HG03575 (cell line): Measurements from ENCODE around the gene AFP.

Experiments used
- ATAC-seq: cut with Tn5 transposase; IDR thresholded peaks from one replicate; pipeline ENCODE4 v1.9.1; 2021; ENCODE audit not compliant: unreplicated experiment, insufficient number of reproducible peaks, low FRiP score; ENCODE audit errors: extremely low read depth

AFP gene

DNA sequence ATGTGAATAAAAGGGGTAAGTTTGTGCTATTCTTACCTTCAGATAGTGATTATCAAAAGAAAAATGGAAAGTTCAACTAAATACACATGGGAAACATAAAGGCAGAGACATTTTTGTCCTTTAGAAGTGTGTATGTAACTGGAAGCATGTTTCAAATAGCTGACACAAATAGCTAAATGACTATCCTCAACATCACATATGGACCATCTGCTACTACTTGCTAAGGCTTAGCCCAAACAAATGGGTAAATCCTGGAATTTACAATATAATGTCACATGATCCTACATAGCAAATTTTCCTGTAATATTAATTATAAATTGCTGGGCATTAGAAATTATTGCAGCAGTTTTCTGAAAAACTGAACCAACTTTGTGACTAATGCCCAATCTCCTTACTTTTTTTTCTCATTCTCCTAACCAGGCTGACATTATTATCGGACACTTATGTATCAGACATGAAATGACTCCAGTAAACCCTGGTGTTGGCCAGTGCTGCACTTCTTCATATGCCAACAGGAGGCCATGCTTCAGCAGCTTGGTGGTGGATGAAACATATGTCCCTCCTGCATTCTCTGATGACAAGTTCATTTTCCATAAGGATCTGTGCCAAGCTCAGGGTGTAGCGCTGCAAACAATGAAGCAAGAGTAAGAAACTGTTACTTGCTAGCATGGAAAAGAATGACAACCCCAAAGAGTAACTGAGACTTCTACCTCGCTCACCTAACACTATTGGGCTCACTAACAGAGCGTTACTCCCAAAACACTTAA, 16.1 kb downstream of the AFP start:
- no peak for ATAC-seq

DNA sequence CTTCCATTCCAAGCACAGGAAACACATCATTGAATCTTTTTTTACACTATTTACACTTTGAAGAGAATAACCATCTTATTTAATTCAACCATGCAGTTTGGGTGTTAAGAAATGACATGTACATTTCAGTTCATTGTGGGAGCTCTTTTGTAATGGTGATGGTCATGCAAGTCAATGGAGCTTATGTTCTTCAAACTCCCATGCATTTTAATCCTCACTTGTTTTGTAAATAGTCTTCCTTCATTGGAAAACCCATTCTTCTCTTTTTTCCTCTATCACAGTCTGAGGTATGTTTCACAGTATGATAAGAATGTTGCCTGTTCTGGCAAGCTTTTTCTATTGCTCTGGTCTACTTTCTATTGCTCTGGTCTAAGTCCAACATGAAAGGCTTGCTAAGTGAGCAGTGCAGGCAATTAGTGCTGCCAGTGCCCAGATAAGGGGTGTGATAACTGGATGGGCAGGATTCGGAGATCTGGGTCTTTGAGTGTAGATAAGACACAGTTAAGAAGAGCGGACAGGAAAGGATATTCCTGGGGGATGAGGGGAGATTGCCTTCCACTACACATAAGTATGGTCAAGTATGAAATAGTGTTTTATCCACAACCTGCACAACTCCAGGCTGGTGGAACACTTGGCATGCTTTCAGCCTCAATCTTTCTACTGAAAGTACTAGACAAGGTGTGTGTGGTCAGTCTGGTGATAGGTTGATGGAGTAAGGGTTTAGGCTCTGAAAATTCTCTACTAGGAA, 17.1 kb downstream of the AFP start:
- ATAC-seq = no peak

DNA sequence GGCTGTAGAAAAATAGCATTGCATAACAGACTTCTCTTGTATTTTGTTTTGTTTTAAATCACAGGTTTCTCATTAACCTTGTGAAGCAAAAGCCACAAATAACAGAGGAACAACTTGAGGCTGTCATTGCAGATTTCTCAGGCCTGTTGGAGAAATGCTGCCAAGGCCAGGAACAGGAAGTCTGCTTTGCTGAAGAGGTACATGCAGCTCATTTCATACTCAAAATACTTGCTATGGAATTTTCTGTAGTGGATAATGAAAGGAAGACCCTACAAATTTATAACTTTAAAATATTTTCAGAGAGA, 17.6 kb downstream of the AFP start:
- ATAC-seq = no peak

DNA sequence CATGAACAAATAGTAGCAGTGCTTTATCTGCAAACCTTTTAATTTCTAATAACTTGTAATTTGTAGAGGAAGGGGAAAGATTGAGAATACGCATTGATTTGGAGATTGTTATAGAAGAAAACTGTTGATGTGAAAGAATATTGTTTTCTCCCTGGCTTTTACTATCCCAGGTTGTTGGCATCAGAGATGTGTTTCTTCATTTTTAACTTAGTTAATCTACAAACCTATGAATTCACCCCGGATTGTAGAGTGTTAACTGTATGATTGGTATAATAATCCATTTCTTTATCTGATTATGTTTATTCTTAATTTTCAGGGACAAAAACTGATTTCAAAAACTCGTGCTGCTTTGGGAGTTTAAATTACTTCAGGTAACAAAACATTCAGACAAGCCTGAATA, 18.9 kb downstream of the AFP start:
- ATAC-seq = no peak

DNA sequence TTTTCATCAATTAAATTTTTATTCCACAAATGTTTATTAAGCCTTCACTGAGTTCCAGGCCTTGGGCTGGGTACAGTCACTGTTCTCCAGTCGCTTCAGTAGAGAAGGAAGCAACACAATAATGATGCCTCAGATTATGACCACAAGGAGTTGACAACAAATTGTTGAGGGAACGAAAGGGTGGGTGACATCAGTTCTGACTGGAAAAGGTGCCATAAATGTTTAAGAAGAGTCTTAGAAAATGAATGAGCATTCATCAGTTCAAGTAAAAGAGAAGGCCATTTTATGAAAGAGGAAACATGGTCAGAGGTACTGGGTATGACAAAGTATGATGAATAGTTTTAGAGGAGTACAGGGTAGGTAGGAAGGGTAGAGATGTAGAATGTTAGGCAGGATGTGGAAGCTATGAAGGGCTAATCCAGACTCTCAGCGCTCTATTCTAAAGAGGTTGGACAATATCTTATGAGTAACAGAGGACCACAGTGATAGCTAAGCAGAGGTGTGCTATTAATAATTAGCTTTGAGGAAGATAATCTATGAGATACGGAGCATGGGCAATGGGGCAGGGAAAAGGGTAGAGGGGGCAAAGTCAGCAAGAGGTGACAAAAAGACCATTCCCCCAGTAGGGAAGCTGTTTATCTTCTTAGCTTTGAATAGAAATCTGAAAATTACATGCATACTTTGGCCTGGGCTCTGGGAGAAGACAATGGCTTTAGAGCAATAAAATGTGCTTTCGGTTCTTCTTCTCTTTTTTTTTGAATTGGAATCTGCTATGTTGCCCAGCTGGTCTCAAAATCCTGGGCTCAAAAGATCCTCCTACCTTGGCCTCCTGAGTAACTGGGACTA, 20.4 kb downstream of the AFP start:
- no peak for ATAC-seq

DNA sequence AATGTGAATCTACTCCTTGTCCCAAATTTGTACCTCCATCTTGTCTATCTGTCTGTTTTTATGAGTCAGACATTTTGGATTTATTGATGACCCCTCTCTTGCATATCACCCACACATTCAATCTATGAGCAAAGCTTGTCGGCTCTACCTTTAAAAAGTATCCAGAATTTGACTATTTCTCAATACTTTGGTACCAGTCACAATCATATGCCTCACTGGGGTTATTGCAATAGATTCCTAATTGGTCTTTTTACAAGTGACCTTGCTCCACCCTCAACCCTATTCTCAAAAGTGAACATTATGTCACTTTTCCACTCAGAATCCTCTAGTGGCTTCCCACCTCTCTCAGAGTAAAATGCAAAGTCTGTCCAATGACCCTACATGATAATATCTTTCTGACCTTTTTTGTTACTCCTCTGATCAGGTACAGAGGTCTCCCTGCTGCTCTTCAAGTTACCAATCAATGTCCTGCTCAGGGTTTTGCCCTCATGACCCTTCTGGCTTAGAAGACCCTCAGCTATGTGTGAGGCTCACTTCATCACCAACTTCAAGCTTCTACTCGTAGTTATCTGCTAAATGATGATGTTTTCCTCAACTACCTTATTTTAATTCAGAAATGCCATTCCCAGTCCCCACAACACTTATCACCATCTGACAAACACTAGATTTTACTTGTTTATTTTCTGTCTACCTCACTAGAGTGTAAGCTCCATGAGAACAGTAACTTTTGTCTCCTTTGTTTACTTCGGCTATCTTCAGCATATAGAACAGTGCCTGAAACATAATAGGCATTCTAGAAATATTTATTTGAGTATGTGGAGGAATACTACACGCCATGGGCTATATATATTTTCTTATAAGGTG, 22.4 kb downstream of the AFP start:
- ATAC-seq = no peak

DNA sequence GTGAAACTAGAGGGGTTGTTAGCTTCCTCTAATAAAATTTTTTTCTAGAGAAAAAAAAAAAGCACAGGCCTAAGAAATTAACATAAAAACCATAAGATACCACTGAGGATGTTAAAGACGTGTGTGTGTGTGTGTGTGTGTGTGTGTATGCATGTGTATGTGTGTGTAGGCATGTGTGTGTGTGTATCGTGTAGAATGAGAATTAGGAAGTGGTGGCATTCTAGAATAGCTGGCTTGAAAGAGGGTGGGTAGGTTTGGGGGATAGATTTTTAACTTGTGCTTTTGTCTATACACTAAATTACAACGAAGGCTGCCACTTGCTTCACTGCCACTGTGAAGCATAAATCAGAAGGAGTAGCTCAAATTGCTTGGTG, 23.0 kb downstream of the AFP start:
- ATAC-seq = no peak

DNA sequence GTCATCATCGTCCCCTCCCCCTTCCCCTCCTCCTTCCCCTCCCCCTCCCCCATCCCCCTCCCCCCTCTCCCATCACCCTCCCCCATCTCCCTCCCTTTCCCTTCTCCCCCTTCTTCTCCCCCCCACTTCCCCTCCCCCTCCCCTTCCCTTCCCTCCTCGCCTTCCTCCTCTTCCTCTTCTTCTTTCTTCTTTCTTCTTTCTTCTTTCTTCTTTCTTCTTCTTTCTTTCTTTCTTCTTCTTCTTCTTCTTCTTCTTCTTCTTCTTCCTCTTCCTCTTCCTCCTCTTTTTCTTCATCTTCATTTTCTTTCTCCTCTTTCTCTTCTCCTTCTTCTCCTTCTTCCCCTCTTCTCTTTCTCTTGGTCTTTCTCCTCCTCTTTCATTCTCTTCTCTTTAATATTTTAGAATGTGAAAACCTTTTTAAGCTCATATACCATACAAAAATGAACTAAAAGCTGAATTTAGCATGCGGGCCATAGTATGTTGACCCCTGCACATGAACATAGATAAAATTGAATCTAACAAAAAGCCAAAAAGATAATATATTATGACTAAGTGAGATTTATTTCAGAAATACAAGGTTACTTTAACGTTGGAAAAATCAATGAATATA, 25.0 kb downstream of the AFP start:
- ATAC-seq = no peak

DNA sequence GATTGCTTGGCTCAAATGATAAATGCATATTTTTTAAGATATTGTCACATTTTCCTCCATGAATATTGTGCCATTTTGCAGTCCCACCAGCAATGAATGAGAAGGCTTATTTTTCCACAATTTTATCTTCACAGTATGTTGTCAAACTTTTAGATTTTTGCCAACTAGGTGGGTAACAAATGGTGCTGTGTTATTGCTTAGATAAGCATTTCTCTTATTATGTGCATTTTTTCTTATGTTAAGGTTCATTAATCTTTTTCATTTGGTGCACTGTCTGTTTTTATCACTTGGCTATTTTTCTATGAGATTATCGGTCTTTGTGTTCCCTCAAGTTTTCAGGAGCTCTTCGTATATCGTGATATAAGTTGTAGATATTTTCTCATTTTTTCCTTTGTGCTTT, 32.1 kb downstream of the AFP start:
- ATAC-seq = no peak

DNA sequence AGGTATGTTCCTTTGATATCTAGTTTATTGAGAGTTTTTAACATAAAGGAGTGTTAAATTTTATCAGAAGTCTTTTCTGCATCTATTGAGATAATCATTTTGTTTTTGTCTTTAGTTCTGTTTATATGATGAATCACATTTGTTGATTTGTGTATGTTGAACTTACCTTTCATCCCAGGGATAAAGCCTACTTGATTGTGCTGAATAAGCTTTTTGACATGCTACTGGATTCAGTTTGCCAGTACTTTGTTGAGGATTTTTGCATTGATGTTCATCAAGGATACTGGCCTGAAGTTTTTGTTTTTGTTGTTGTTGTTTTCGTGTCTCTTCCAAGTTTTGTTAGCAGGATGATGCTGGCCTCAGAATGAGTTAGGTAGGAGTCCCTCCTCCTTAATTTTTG, 34.7 kb downstream of the AFP start:
- ATAC-seq = no peak

DNA sequence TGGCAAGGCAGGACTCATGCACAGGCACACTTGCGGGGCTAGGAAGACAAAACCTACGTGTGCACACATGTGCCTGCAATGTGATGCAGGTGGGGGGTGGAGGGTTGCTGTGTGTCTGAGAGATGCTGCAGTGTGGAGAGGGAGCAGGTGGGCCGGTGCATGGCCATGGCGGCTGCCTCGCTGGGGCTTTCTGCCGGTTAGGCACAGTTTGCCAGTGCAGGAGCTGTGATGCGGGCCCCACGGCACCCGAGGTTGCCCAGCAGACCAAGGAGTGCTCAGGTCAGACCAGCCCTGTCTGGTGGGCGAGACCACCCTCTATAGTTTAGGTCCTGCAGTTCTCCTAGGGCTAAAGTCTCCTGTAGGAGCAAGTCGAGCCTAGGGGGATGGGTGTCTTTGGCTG, 41.2 kb downstream of the AFP start:
- no peak for ATAC-seq

DNA sequence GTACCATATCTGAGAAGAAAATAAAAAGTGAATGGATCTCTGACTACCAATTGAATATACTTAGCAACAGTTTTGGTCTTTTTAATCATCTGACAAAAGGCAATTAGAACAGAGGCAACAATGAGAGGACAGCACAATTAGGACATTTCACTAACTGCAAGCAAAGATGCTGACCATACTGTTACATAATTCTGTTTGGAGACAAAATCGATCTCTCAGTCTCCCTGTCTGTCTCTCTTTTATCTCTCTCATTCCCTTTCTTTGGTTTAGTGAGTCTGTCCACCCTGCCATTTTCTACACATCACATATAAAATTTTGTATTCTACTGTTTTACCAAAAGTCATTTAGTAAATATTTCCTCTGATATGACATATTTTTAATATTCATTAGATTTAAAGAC, 43.3 kb downstream of the AFP start:
- ATAC-seq = no peak

DNA sequence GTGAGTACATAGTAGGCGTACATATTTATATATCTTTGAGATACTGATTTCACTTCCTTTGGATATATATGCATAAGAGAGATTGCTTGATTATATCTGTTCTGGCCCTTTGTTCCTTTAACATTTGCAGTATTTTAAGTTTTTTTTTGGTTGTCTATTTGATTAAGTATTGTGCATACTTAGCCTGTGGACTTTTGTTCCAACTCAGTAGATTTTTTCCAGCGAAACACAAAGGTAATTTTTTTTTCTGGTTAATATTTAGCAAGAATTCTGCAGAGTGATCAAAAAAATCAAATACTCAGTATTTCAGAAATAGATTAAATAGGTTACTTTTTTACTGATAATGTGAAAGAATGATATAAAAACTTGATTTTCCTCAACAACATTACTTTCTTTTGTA, 45.3 kb downstream of the AFP start, which contains the start of gene AFM:
TSS of gene AFM (plus strand) at position 388 of the 400 bp plus-strand sequence. CDS start 31 bp downstream, outside the sequence.
- ATAC-seq = no peak

DNA sequence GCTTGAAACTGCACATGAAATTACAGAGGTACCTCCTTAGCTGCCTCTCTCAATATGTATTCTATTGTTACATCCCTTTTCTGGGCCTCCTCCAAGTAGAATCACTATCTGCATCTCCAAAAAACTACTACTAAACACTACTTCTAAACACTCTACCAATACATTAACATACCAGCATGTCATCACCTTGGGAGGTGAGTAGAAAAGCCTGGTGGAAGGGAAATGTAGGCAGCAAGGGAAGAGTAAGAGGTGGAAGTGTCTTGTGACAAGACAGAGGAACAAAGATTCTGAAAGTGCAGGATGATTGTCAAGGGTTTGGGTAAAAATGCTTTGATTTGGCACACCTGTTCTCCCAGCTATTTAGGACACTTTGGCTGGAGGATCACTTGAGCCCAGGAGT, 49.1 kb downstream of the AFP start:
- no peak for ATAC-seq

DNA sequence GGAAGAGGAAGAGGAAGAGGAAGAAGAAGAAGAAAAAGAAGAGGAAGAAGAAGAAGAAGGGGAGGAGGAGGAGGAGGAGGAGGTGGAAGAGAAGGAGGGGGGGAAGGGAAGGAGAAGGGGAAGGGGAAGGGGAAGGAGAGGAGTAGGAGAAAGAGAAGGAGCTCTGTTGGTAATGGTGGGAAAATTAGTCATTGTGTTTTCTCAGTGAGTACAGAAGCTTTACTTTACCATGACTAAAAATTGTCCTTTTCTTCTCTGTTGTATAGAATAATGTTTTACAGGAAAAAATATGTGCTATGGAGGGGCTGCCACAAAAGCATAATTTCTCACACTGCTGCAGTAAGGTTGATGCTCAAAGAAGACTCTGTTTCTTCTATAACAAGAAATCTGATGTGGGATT, 49.6 kb downstream of the AFP start:
- no peak for ATAC-seq

DNA sequence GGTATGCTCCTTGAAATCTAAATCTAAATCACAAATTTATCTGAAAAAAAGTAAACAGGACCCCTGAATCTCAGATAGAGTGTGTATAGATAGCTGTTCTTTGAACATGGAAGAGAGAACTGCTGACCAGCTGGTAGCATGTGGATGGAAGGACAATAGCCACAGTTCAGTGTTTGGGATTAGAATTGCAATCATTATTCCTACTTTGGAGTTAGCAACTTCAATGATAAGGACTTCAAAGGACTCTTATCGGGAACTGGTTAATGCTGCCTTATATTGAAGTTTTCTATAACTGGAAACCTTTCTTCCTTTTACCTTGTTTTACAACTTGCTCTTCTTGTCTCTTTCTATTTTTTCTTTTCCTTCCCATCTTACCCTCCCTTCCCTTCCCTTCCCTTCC, 50.5 kb downstream of the AFP start:
- no peak for ATAC-seq

DNA sequence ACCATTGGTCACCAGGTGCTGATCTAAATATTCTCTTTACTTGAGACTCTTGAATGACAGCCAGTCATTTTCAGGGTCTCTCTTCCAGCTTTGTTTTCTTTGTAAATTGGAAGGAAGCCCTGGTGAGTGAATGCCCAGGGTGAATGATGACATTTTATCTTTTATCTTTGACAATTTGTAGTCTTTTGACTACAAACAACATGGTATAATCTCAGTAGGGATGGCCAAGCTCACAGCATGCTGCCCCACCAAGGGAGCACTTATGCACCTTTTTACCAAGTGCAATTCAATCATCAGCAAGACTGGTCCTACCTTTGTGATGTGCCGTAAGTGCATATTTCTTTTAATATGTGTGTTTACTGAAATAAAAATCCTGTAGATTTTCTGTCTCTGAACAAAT, 51.2 kb downstream of the AFP start:
- no peak for ATAC-seq

DNA sequence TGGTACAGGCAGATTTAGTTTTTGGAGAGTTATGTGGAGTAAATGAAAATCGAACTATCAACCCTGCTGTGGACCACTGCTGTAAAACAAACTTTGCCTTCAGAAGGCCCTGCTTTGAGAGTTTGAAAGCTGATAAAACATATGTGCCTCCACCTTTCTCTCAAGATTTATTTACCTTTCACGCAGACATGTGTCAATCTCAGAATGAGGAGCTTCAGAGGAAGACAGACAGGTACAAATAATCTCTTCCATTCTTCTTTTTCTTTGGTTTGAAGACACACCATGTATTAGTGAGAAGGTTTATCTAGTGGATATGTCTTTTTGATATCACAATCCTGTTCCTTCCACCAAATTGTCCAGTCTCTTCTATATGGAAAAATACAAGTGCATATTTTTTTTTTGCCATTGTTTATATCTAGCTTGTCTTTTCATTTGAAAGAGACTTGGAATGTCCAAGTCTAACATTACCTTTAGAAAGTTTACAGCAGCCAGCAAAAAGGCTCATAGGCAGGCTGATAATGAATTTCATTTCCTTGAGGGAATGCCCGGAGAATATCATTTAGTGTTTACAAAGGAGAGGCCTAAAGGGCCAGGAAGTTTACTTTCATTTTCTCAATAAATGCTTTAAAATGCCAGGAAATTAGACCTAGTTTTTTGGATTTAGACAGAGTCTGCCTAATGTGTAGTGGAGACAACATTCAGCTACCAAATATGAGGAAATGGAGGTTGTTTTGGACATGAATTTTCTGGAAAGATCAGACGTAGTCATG, 64.2 kb downstream of the AFP start:
- no peak for ATAC-seq
